ENCODE results near the gene WDR93.

Gene WDR93

GRCh38 chr15:89673165-89673512, 17.5 kb upstream of the WDR93 start:
- TF ChIP-seq FOXP2 (optimal IDR thresholded peaks at IDR 0.05; ENCODE audit: borderline replicate concordance, extremely low read depth, extremely low read length, insufficient read depth) (peak; percentile 31), POLR2AphosphoS5 (IDR thresholded peaks at IDR 0.05; ENCODE audit: low read depth, low read length) (no peak)

GRCh38 chr15:89674526-89674925, 16.1 kb upstream of the WDR93 start:
- TF ChIP-seq FOXP2 (optimal IDR thresholded peaks at IDR 0.05; ENCODE audit: borderline replicate concordance, extremely low read depth, extremely low read length, insufficient read depth), result no peak
- TF ChIP-seq SIN3A (IDR thresholded peaks at IDR 0.05; ENCODE audit: borderline replicate concordance, insufficient read depth, low read length), result no peak
- TF ChIP-seq POLR2AphosphoS5 (IDR thresholded peaks at IDR 0.05; ENCODE audit: low read depth, low read length), result no peak
- TF ChIP-seq REST (IDR thresholded peaks at IDR 0.05; ENCODE audit: insufficient read depth in 1 of 2, low read depth in 2 of 2, low read length in 2 of 2), result no peak

GRCh38 chr15:89675606-89676005, 15.0 kb upstream of the WDR93 start:
- TF ChIP-seq POLR2AphosphoS5 (IDR thresholded peaks at IDR 0.05; ENCODE audit: low read depth, low read length), result no peak
- no peak for TF ChIP-seq SIN3A (IDR thresholded peaks at IDR 0.05; ENCODE audit: borderline replicate concordance, insufficient read depth, low read length)
- no peak for TF ChIP-seq FOXP2 (optimal IDR thresholded peaks at IDR 0.05; ENCODE audit: borderline replicate concordance, extremely low read depth, extremely low read length, insufficient read depth)
- no peak for TF ChIP-seq REST (IDR thresholded peaks at IDR 0.05; ENCODE audit: insufficient read depth in 1 of 2, low read depth in 2 of 2, low read length in 2 of 2)
- TF ChIP-seq TAF1 (IDR thresholded peaks at IDR 0.05; ENCODE audit: borderline replicate concordance, insufficient read depth, low read length), result no peak

GRCh38 chr15:89677381-89677780, 13.2 kb upstream of the WDR93 start:
- TF ChIP-seq TAF1 (IDR thresholded peaks at IDR 0.05; ENCODE audit: borderline replicate concordance, insufficient read depth, low read length) (no peak), FOXP2 (optimal IDR thresholded peaks at IDR 0.05; ENCODE audit: borderline replicate concordance, extremely low read depth, extremely low read length, insufficient read depth) (no peak), REST (IDR thresholded peaks at IDR 0.05; ENCODE audit: insufficient read depth in 1 of 2, low read depth in 2 of 2, low read length in 2 of 2) (no peak), SIN3A (IDR thresholded peaks at IDR 0.05; ENCODE audit: borderline replicate concordance, insufficient read depth, low read length) (no peak), POLR2AphosphoS5 (IDR thresholded peaks at IDR 0.05; ENCODE audit: low read depth, low read length) (no peak)

GRCh38 chr15:89679212-89679611, 11.4 kb upstream of the WDR93 start, which contains the start of gene PLIN1:
PLIN1 (minus strand) TSS chr15:89679367; CDS start chr15:89677489, 1,878 bp downstream.
- TF ChIP-seq SIN3A (IDR thresholded peaks at IDR 0.05; ENCODE audit: borderline replicate concordance, insufficient read depth, low read length), result no peak

GRCh38 chr15:89680282-89680873, 10.2 kb upstream of the WDR93 start:
- TF ChIP-seq TAF1 (IDR thresholded peaks at IDR 0.05; ENCODE audit: borderline replicate concordance, insufficient read depth, low read length) (no peak), POLR2AphosphoS5 (IDR thresholded peaks at IDR 0.05; ENCODE audit: low read depth, low read length) (no peak), SIN3A (IDR thresholded peaks at IDR 0.05; ENCODE audit: borderline replicate concordance, insufficient read depth, low read length) (no peak), FOXP2 (optimal IDR thresholded peaks at IDR 0.05; ENCODE audit: borderline replicate concordance, extremely low read depth, extremely low read length, insufficient read depth) (no peak), REST (IDR thresholded peaks at IDR 0.05; ENCODE audit: insufficient read depth in 1 of 2, low read depth in 2 of 2, low read length in 2 of 2) (peak in 1 of 2 experiments; percentile 70; a peak in 1 of 4 replicates)

All from PFSK-1 (cell line).